NCI-H2171 treated with DMSO at 0.1 percent for 48 hours (cell line): Measurements from ENCODE around the gene LRRC45.
"Not testable (repeated sequence)": the region's sequence is repeated elsewhere in the genome, so short reads cannot be mapped to it uniquely, and the experiment has no call there.

Source experiments
- DNase-seq: peaks from one replicate; lab custom pipeline; 2025; lab: John Stamatoyannopoulos, UW

LRRC45 gene

DNA sequence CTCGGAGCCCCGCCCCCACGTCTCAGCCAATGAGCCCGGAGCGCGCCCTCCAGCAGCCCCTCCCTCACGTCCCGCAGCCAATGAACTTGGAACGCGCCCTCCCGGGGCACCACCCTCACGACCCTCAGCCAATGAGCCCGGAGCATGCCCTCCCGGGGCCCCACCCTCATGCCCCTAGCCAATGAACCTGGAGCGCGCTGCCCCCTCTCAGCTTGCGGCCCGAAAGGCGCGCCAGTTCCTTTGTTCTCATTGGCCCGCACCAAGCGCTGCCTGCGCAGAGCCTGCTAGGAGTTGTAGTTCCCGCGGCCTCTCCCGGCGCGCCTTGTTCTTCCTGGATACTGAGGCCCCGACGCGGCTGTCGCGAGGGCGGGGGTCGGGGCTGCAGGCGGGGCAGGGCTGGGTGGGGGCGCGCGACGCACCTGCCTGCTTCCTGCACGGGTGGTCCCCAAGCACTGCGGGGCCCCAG, at the start of gene LRRC45:
Gene LRRC45, plus strand, starts transcription at position 325 of the 466 bp plus-strand sequence. CDS start 339 bp downstream, outside the sequence.
- peak; percentile 100 for DNase-seq

DNA sequence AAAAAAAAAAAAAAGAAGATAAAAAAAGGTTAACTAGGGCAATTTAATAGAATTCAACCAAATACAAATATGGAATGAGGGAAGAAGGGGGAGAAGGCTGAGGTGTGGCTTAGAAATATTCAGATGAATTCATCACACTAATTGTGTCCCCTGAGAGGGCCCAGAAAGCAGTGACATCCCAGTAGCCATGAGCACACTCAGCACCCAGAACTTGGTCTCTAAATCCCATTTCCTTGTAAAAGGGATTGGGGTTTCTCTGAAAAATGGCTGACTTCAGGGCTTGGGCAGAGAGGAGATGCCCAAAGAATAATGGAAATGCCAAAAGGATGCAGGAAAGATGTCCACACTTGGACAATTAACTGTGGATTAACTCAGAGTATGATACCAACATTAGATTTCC, 49.7 kb upstream of the LRRC45 start:
- DNase-seq = no peak

DNA sequence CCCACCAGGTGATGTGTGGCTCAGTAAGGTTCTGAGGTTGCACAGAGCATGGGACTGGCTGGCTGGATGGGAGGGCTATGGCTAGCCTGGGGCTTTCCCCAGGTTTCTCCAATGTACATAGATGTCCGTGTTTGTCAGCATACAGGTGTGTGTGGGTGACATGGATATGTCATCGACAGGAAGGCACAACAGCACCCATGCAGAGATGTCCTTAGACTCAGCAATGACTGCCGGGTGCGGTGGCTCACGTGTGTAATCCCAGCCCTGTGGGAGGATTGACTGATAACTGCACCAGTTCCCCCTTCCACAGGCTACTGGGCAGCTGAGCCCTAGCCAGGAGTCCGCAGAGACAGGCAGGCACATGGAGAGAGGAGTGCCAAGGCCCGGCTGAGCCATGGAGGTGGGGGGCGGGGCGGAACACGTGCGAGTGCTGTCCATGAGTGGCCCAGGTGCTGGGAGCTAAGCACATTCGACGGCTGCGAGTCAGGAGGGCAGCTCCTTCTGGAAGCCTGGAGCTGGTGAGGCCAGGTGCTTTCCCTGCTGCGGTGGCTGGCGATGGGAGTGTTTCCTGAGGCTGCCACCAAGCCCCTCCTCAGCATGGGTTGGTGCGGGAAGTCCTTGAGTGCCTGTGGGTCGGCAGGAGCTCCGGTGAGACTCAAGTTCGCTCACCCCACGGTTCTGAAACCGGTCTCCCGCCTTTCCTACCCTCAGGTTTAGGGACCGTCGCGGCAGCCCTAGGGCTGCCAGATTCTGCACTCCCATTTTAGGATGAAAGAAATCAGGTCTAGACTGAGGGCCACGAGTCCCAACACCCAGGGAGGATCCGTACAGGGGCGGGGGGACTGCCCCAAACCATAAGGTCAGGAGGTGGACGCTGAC, 46.5 kb upstream of the LRRC45 start:
- DNase-seq = peak; percentile 55

- DNase-seq = peak; percentile 84
Measured at GRCh38 chr17:81977211-81977808, 45.8 kb upstream of the LRRC45 start, which contains the start of gene ASPSCR1. Gene ASPSCR1 (plus strand): TSS chr17:81977629. CDS start chr17:81977647, 18 bp downstream.

GRCh38 chr17:81978524-81979298, 44.4 kb upstream of the LRRC45 start:
- no peak for DNase-seq

DNA sequence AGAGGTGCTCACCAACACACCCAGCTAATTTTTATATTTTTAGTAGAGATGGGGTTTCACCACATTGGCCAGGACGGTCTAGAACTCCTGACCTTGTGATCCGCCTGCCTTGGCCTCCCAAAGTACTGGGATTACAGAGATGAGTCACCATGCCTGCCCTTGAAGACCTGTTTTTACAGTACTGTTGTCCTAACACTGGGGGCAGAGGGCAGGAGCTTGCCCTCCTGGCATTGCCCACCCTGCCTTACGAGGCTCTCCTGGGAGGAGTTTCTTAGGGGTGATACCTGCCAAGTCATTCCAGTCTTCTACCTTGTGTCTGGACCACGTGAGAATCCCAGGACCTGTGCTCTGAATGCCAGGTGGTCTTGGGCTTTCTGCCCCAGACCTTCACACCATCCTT, 43.0 kb upstream of the LRRC45 start:
- DNase-seq = no peak

- DNase-seq = no peak
Measured at GRCh38 chr17:81980707-81981343, 42.3 kb upstream of the LRRC45 start.

- DNase-seq = not testable (repeated sequence)
Measured at GRCh38 chr17:81981511-81981910, 41.6 kb upstream of the LRRC45 start.

- no peak for DNase-seq
Measured at GRCh38 chr17:81983011-81983638, 40.0 kb upstream of the LRRC45 start.

- DNase-seq = no peak
Measured at GRCh38 chr17:81983639-81984373, 39.3 kb upstream of the LRRC45 start.

- no peak for DNase-seq
Measured at GRCh38 chr17:81984773-81985410, 38.2 kb upstream of the LRRC45 start.

DNA sequence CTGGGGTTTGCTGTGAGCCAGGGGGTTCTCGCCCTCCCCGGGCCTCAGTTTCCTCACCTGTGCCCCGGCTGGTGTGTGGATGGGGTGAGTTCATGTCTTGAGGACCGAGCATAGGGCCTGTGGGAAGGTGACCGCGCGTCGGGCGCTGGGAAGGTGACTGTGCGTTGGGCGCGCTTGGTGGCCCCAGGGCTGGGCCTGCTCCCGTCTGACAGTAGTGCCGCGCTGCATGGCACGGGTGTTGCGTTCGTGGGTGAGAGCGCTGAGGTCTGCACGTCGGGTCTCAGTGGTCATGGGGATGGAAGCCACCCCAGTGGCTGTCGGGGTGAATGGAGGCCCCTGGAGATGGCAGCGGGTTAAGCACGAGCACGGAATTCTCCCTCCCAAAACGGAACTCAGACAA, 36.5 kb upstream of the LRRC45 start:
- DNase-seq = no peak

GRCh38 chr17:81987161-81987770, 35.8 kb upstream of the LRRC45 start:
- DNase-seq = no peak

DNA sequence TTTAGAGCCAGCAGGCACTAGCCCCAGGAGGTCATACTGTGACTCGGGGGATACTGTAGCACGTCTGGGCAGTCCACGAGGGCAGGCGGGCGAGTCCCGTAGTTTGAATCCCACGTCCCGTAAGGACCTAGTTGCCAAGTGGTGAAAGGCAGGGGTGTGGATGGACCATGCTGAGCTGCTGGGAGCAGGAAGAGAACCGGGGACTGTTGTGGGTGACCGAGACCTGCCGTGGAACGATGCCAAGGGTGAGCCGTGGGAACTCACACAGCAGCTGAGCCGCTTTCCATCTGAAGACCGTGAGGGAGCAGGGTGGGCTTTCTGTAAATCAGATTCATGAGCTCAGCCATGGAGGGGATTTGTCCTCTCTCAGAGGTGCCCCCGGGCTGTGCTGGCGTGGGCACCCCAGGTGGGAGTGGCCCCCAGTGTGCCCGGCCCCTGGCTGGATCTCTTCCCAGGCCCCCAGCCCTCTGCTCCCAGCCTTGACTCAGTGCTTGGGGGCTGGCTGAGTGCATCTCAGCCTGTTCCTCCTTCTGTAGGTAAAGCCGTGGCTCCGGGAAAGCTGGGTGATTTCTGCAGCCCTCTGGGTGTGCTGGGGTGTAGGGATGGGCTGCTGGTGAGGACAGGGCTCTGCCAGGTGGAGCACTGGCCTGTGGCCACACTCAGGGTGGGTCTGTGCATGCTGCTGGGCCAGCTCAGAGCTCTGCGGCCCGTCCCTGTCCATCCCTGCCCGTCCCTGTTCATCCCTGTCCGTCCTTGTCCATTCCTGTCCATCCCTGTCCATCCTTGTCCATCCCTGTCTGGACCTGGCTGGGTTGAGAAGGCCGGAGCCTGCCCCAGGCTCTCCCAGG, 32.0 kb upstream of the LRRC45 start:
- DNase-seq = no peak

DNA sequence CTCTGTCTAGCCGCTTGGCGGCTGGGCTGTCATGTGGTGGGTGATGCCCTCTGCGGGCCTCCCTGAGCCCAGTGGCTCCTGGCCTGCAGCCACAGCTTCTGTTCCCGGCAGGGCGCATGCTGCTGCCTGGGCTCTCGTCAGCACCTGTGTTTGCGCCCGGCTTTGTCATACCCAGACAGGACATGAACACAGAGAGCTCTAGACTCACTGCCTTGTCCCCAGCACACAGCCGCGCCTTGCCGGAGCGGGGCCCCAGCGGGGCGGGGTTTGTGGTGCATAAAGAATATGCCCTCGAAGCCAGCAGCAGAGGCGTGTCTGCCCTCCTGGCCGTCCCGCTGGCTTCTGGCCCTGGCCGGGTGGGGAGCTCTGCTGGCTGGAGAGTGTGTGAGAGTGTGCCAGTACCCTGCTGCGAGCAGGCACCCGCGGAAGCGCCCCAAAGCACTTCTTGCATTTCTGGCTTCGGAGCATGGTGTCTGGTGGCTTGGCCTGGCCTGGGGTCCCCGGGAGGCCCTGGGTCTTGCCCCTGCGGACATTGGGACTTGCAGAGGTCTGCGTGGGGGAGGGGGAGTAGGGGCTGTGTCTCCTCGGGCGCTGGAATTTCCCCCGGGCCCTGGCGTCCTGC, 31.3 kb upstream of the LRRC45 start:
- peak; percentile 42 for DNase-seq

GRCh38 chr17:81992306-81993102, 30.6 kb upstream of the LRRC45 start:
- DNase-seq = no peak
